Activated naive CD4-positive, alpha-beta T cell treated with Interleukin-2 at 50 U/mL for 16 hours (primary cell): ENCODE results near the gene SRD5A1.
"Not testable (repeated sequence)": the region's sequence is repeated elsewhere in the genome, so short reads cannot be mapped to it uniquely, and the experiment has no call there.

ENCODE experiments used
- DNase-seq: peaks from one replicate; pipeline ENCODE4 v3.0.0-alpha.2; 2020

The SRD5A1 gene

GRCh38 chr5:6606884-6607558 lies 26.2 kb upstream of the SRD5A1 start:
- DNase-seq, result no peak

GRCh38 chr5:6607559-6607936 lies 25.7 kb upstream of the SRD5A1 start:
- DNase-seq, result no peak

GRCh38 chr5:6608016-6608415 lies 25.2 kb upstream of the SRD5A1 start:
- DNase-seq, result no peak

- DNase-seq, result no peak
Measured at GRCh38 chr5:6611334-6612256, 21.6 kb upstream of the SRD5A1 start.

GRCh38 chr5:6615034-6615815 lies 18.0 kb upstream of the SRD5A1 start:
- no peak for DNase-seq

DNA sequence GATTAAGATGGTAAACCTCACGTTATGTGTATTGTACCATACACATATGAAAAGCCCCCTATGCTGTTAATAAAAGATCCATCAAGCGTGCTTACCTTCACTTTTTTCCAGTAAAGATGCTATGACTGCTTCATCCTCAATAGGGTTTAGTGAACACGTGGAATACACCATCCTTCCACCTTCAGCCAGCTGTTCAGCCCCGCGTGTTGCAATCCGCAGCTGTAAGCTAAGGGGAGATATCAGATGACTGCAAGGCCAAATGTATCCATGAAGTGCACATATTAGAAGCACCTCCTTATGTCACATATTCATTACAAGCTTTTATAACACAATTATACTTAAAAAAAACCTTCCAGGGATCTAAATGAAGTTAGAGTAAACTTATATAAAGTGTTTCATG lies 16.6 kb upstream of the SRD5A1 start:
- DNase-seq, result no peak

DNA sequence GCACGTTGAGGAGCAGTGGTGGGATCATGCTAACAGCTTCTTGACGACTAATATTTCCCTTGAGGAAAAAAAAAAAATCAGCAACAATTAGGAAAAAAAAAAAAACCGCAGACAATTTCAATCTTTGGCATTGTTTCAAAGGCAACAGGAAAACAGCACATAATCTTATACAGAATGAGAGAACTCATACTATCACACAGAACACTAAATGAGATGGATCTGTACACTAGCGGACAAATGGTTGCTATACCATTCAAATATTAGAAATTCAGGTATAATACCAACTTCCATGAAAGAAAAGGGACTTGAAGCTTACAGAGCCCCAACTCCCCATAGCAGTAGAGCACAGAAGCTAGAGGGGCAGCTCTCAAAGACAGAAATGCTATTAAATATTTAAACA lies 10.0 kb upstream of the SRD5A1 start:
- DNase-seq, result no peak

- no peak for DNase-seq
Measured at GRCh38 chr5:6623941-6624340, 9.3 kb upstream of the SRD5A1 start.

DNA sequence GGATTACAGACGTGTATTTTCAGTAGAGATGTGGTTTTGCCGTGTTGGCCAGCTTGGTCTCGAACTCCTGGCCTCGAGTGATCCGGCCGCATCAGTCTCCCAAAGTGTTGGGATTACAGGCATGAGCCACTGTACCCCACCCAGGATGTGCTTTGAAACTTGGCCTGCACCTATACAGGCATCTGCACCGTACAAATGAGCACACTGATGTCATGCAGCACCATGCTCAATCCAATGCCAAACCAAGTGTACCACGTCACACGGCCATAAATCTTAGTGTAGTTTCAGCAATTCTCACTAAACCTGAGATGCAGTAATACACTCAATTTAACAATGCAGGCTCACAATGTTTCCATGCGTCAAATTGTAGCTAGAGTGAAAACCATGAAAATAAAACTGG lies 6.7 kb upstream of the SRD5A1 start:
- no peak for DNase-seq

- DNase-seq, result no peak
Measured at GRCh38 chr5:6631441-6631840, 1.8 kb upstream of the SRD5A1 start.

- DNase-seq, result no peak
Measured at GRCh38 chr5:6632324-6632887, 834 bp upstream of the SRD5A1 start.

DNA sequence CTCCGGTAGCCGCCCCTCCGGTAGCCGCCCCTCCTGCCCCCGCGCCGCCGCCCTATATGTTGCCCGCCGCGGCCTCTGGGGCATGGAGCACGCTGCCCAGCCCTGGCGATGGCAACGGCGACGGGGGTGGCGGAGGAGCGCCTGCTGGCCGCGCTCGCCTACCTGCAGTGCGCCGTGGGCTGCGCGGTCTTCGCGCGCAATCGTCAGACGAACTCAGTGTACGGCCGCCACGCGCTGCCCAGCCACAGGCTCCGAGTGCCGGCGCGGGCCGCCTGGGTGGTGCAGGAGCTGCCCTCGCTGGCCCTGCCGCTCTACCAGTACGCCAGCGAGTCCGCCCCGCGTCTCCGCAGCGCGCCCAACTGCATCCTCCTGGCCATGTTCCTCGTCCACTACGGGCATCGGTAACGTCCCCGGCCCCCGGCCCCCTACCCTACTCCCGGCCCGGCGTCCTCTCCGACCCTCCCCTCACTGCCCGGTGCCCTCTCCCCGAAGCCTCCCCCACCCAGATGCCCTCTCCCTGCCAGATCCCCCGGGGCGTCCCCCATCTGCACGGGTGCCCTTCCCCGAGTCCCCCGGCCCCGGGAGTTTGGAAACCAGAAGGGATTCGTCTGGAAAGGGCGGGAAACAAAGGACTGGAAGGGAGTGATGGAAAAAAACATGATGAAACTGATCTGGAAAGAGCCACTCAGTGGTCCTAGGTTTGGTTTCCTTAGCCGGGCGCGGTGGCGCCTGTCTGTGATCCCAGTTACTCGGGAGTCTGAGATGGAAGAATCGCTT lies 417 bp downstream of the SRD5A1 start:
- DNase-seq, result no peak

DNA sequence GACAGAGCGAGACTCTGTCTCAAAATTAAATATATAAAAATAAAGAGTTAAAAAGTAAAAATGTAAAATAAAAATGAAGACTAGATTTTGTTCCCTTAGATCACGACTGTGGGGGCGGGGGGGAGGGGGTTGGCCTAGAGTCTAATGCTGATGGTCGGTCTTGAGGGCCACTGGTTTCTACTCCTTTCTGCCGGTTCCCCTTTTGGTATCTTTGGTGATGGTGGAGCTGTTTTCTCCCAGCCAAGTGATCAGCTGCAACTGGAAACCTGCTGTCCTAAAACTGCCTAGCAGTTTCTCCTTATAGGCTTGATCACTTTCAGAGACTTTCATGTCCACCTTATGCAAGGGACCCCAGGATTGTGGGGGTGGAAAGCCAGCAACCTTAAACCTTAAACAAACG lies 1.1 kb downstream of the SRD5A1 start:
- DNase-seq, result no peak

DNA sequence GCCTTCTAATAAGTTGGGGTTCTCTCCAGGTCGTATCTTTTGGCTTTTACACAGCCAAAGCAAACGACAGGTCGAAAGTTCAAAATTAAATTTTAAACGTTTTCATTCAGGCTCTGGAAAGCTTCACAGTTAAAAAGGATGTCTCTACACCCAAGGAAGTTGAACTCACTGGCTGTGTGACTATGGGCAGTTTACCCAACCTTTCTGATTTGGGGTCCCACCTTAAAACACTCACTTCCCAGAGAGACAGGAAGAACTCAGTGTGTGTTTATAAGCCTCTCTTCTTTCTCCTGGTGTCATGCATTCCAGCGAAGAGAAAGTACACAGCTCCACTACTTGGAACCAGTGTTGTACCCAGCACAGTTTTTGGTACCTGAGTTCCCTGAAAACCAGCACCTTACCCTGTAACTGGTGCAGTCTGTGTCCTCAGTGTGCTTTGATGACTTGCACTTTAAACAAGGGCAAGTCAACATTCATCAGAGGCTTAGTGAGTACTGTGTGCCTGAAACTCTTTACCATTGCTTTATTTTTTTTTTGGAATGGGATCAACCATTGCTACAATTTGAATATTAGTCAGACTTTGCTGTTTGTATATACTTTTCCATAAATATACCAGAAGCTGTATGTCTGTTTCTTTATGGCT lies 1.7 kb downstream of the SRD5A1 start:
- DNase-seq, result no peak

DNA sequence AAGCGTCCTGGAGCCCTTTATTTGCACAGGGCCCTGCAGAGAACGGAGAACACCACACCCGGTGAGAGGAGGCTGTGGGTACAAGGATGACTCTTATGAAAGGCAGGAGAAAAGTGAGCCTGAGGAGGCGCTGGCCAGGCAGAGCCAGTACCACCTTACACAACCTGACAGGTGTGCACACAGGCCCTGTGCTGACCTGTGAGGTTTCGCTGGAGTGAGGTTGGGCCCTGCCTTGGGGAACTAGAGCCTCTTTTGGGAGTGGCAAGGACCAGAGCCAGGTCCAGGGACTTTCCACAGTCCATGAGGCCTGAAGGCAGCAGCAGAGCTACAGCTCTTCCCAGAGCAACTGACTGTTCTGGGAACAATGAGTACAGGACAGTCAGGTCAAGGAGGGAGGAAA lies 3.1 kb downstream of the SRD5A1 start:
- no peak for DNase-seq

- no peak for DNase-seq
Measured at GRCh38 chr5:6637022-6637421, 3.8 kb downstream of the SRD5A1 start.

DNA sequence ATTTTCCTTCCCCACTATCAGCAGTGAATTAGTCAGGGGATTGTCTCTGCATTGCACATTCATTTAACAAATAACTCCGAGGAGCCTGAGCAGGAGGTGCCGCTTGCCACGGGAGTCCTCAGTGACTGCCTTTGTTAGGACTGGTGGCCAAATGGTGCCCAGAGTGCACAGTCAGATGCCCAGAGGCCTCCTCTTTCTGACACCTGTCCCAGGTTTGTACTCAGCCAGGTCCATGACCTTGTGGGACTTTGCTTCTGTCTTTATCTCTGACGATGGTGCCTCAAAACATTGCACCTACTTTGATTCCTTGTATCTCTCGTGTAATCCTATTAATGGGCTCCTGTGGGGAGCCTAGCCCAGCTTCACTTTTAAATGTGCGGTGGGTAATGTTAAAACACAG lies 4.3 kb downstream of the SRD5A1 start:
- no peak for DNase-seq

DNA sequence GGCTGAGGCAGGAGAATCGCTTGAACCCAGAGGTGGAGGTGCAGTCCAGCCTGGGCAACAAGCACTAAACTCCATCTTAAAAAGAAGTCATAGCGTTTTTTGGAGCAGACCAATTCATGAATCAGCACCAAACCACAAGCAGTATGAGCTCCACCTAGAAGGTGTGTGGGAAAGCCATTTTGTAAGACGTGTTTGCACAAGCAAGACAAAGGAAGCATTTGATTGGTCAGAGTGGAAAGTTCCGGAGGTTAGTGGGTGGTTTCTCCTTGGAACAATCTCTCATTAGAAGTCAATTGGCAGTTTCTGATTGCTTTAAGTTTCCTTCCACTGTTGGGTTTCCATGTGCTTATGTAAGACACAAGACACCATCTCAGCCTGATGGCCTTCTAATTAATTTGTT lies 5.0 kb downstream of the SRD5A1 start:
- DNase-seq, result no peak

GRCh38 chr5:6642655-6643054 lies 9.4 kb downstream of the SRD5A1 start:
- no peak for DNase-seq

- DNase-seq, result no peak
Measured at GRCh38 chr5:6644794-6645241, 11.6 kb downstream of the SRD5A1 start.

GRCh38 chr5:6645571-6646362 lies 12.5 kb downstream of the SRD5A1 start:
- DNase-seq, result not testable (repeated sequence)
